ENCODE data around the gene LIX1L.

The LIX1L gene

GRCh38 chr1:145959957-145960467, 2.2 kb upstream of the LIX1L start:
- Histone ChIP-seq H3K79me2 (ENCODE audit: insufficient read depth, low read length) (peaks cover 59% of the 10 kb centered on the region), H3K27me3 (ENCODE audit: insufficient read depth, low read length, poor library complexity, severe bottlenecking) (no peaks in the 10 kb centered on the region), H2AFZ (ENCODE audit: low read length) (peak overlapping the region; percentile 87), H4K20me1 (ENCODE audit: insufficient read depth, low read length, poor library complexity, severe bottlenecking) (peaks cover 7% of the 10 kb centered on the region), H3K36me3 (ENCODE audit: insufficient read depth, low read length) (no peaks in the 10 kb centered on the region), H3K9ac (ENCODE audit: low read depth, low read length, poor library complexity, severe bottlenecking) (peak overlapping the region; percentile 86), H3K4me2 (ENCODE audit: low read depth, low read length, poor library complexity, severe bottlenecking) (peak overlapping the region; percentile 83), H3K4me3 (ENCODE audit: low read length, poor library complexity, severe bottlenecking) (peak overlapping the region; percentile 79), H3F3A (ENCODE audit: low read depth) (0 out of 2 replicates have a peak, but pooled peaks cover 8% of the 10 kb centered on the region), H3K9me2 (replicated peaks; ENCODE audit: low read depth, low read length) (no peaks in the 10 kb centered on the region), H3K9me3 (ENCODE audit: insufficient read depth, low read depth, low read length) (no peaks in the 10 kb centered on the region), H3K4me1 (ENCODE audit: insufficient read depth, low read length, poor library complexity, severe bottlenecking) (peaks cover 61% of the 10 kb centered on the region)
- TF ChIP-seq EZH2phosphoT487 (IDR thresholded peaks at IDR 0.05; ENCODE audit: borderline replicate concordance) (no peak), CTCF (conservative IDR thresholded peaks at IDR 0.05; ENCODE audit: low read length) (no peak)

- Histone ChIP-seq H3K79me2 (ENCODE audit: insufficient read depth, low read length) (peaks cover 64% of the 10 kb centered on the region), H3K9me3 (ENCODE audit: insufficient read depth, low read depth, low read length) (no peaks in the 10 kb centered on the region), H3K9me2 (replicated peaks; ENCODE audit: low read depth, low read length) (no peaks in the 10 kb centered on the region), H3K4me2 (ENCODE audit: low read depth, low read length, poor library complexity, severe bottlenecking) (peak overlapping the region; percentile 83), H3K4me1 (ENCODE audit: insufficient read depth, low read length, poor library complexity, severe bottlenecking) (peaks cover 68% of the 10 kb centered on the region), H3K9ac (ENCODE audit: low read depth, low read length, poor library complexity, severe bottlenecking) (peak overlapping the region; percentile 86), H3F3A (ENCODE audit: low read depth) (0 out of 2 replicates have a peak, but pooled peaks cover 8% of the 10 kb centered on the region), H4K20me1 (ENCODE audit: insufficient read depth, low read length, poor library complexity, severe bottlenecking) (peaks cover 13% of the 10 kb centered on the region), H3K36me3 (ENCODE audit: insufficient read depth, low read length) (no peaks in the 10 kb centered on the region), H3K4me3 (ENCODE audit: low read length, poor library complexity, severe bottlenecking) (peak overlapping the region; percentile 79), H2AFZ (ENCODE audit: low read length) (no peak overlapping the region), H3K27me3 (ENCODE audit: insufficient read depth, low read length, poor library complexity, severe bottlenecking) (no peaks in the 10 kb centered on the region)
- TF ChIP-seq EZH2phosphoT487 (IDR thresholded peaks at IDR 0.05; ENCODE audit: borderline replicate concordance) (no peak), CTCF (conservative IDR thresholded peaks at IDR 0.05; ENCODE audit: low read length) (no peak)
Observed at GRCh38 chr1:145959333-145959732, 1.5 kb upstream of the LIX1L start.

GRCh38 chr1:145958734-145959133, 917 bp upstream of the LIX1L start:
- TF ChIP-seq EZH2phosphoT487 (IDR thresholded peaks at IDR 0.05; ENCODE audit: borderline replicate concordance) (no peak), CTCF (conservative IDR thresholded peaks at IDR 0.05; ENCODE audit: low read length) (no peak)
- Histone ChIP-seq H3K27me3 (ENCODE audit: insufficient read depth, low read length, poor library complexity, severe bottlenecking) (no peaks in the 10 kb centered on the region), H3K9me2 (replicated peaks; ENCODE audit: low read depth, low read length) (no peaks in the 10 kb centered on the region), H4K20me1 (ENCODE audit: insufficient read depth, low read length, poor library complexity, severe bottlenecking) (peaks cover 17% of the 10 kb centered on the region), H3K4me2 (ENCODE audit: low read depth, low read length, poor library complexity, severe bottlenecking) (peak overlapping the region; percentile 83), H3K4me3 (ENCODE audit: low read length, poor library complexity, severe bottlenecking) (peak overlapping the region; percentile 79), H3K9me3 (ENCODE audit: insufficient read depth, low read depth, low read length) (no peaks in the 10 kb centered on the region), H3K36me3 (ENCODE audit: insufficient read depth, low read length) (no peaks in the 10 kb centered on the region), H3K9ac (ENCODE audit: low read depth, low read length, poor library complexity, severe bottlenecking) (peak overlapping the region; percentile 86), H3K4me1 (ENCODE audit: insufficient read depth, low read length, poor library complexity, severe bottlenecking) (peaks cover 68% of the 10 kb centered on the region), H2AFZ (ENCODE audit: low read length) (no peak overlapping the region), H3K79me2 (ENCODE audit: insufficient read depth, low read length) (peaks cover 67% of the 10 kb centered on the region), H3F3A (ENCODE audit: low read depth) (0 out of 2 replicates have a peak, but pooled peaks cover 8% of the 10 kb centered on the region)

All from Loucy (cell line).